Measurements from ENCODE around the gene PTCH1.

PTCH1 gene

GRCh38 chr9:95516734-95517558 is at the start of gene PTCH1:
Gene PTCH1, minus strand, starts transcription at chr9:95516971.
- DNase-seq: peak; percentile 85

DNA sequence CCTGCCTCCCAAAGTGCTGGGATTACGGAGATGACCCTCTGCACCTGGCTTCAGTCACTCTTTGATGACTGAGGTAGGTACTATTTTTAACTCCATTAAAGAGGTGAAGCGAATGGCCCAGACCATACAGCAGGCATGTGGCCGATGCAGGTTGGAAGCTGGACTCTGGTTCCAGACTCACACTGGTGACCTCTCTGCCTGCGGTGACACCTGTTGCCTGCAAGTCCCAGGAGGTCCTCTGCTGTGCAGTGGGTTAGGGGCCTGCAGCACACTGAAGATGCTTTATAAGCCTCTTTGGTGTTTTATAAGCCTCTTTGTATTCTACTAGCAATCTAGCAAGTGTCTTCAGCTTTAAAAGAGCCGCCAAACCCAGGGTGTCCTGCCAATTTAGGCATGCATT is 49.2 kb upstream of the PTCH1 start:
- no peak for DNase-seq

GRCh38 chr9:95561913-95562312 is 45.1 kb upstream of the PTCH1 start:
- DNase-seq: no peak

- no peak for DNase-seq
These were observed 40.4 kb upstream of the PTCH1 start for GRCh38 chr9:95557142-95557541.

DNA sequence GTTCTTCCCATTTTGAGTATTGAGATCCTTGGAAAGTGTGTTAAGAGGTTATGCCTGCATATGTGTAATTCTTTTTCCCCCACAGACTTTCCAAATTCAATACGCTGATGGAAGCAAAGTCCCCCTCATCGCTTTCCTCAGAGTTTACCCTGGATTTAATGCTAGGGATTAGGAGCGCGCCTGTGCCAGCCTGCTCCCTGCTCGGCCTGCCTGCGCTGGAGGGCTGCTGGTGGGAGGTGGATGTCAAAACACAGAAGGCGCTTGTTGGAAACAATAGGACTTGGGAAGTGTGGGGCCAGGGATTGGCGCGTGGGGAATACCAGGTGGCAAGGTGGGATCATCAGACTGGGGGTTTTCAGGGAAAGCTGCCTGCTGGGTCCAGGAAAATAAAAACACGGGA is 39.8 kb upstream of the PTCH1 start:
- peak; percentile 47 for DNase-seq

- peak; percentile 86 for DNase-seq
These were observed 36.2 kb upstream of the PTCH1 start for GRCh38 chr9:95552814-95553546.

- no peak for DNase-seq
These were observed 35.5 kb upstream of the PTCH1 start for GRCh38 chr9:95552255-95552654.

GRCh38 chr9:95551406-95551805 is 34.6 kb upstream of the PTCH1 start:
- DNase-seq: no peak

DNA sequence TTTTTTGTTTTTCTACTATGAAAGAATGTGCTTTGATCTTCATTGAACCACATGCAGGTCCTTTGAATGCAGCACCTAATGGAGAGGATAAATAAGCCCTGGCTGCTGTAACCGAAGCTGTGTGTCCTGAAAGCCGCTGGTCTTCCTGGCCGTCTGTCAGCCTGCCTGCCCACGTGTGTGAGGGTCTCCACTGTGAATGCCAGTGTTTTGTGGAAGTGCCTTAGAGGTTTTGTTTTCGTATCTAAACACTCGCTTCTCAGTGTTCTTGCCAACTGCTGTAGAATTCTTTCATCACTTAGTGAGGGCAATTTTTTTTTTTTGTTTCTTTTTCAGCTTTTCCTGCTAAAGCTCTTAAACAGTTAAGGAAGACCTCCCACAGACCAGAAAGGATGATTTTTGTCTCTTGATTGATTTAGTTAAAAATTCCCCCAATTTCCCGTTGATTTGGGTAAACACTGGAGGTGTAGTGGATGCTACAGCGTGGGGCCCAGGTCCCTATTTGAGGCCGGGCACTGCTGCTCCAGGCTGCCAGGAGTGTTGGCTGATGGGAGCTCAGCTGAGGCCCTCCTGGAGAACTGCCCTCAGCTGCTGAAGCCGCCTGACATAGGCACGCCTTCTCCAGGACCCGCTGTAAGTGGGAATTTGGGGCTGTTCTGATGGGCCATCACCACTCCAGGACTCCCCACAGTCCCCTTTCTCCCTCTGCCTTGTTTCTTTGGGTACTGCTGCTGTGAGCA is 29.2 kb upstream of the PTCH1 start:
- no peak for DNase-seq

DNA sequence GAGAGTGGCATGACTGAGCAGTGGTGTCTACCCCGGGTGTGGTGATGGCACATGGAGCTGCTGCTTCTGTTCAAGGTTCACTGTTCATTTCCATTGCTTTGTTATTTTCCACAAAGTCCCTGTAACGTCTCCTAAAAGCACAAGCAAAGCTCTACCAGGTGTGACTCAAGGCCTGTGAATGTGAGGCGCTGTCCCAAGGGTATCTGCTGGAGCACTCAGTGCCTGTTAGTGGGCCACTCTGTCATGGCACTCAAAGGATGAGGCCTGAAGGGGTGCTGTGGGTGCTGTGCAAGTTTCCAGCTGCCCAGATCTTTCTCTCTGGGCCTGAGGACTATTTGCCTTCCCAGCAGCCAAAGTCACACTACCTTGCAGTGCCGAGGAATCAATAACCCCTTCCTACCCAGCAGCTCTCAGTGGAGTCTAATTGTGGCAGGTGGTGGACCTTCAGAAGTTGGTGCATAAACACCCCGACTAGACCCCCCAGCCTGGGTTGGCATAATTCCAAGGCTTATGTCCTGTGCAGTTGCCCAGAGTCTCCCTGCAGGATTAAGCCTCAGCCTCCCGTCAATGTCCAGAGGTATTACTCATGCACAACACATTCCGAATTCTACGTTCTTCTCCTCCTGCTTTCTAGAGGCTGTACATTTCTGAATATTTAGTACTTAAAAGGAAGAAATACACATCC is 17.4 kb upstream of the PTCH1 start:
- DNase-seq: peak; percentile 24

- DNase-seq: no peak
These were observed 13.1 kb upstream of the PTCH1 start for GRCh38 chr9:95529910-95530309.

GRCh38 chr9:95528908-95529502 is 12.2 kb upstream of the PTCH1 start:
- no peak for DNase-seq

DNA sequence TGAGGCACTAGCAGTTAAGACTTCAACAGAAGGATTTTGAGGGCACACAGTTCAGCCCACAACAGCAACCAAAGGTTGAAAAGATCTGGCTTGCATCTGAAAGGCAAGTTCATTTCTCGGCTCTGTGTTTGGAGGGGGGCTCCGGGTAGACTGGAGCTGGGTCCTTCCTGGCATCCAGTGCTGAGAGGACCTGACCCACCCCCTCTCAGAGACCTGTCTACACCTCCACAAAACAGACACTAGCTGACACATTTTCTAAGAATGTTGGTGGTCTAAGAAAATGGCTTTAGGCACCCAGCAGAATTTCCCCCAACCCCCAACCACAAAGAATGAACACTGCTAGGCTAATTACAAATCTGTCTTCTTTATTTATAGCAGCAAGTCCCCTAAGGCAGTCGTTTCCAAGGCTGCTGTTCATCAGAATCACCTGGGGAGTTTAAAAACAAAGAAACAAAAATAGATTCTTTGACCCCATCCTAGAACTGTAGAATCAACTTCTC is 6.2 kb upstream of the PTCH1 start:
- peak; percentile 64 for DNase-seq

DNA sequence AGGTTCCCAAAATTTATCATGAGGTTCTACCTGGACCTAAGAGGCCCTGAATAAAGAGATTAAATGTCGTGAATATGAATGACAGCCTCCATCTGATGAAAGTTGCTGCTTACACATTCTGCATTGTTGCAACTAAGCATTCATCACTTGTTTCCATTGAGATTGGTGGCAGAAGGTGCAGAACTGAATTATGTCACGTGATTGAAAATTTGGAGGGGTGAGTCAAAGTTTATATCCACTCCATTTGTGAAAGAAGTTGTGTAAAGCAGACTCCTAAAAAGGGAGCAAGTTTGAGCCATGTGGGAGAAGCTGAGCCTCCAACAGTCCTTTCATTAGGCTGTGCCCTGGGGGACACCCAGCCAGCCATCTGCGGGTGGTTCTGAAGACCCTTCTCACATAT is 4.9 kb upstream of the PTCH1 start:
- no peak for DNase-seq

DNA sequence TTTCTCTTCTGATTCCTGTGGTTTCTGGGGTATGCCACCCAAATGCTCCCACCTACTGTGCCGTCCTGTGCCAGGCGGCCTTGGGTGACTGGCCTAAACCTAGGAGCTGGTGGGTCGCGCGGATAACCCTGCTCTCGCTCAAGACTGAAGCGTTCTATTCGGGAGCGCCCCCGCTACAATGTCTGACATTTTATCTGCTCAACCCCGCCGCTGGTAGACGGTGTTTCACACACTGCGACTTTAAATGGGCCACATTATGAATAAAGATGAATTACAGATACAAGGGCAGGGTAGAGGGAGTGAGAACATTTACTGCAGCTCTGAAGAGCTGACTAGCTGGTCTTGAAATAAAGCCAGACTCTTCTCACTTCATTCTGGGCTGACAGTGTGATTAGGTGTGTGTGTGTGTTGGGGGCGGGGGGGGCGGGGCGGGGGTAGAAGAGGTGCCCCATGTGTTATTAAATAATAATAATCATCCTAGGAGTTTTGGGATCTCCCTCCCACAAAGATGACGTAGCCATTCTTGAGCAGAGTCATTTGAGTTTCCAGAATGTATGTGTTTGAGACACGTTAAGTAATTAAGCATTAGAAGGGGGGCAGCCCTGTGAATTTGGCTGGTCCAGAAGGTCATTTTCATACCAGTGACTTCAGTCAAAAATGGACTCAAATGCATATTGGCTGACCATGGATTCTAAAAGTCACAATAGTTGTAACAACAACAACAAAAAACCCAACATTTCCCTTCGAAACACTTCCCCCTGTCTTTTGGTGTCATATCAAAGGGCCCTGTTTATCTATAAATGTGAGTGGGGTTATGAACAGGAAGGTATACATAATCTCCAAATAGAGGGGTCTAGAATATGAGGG is 1.0 kb upstream of the PTCH1 start:
- DNase-seq: no peak

GRCh38 chr9:95516221-95516733 is 494 bp downstream of the PTCH1 start:
- DNase-seq: peak; percentile 76

DNA sequence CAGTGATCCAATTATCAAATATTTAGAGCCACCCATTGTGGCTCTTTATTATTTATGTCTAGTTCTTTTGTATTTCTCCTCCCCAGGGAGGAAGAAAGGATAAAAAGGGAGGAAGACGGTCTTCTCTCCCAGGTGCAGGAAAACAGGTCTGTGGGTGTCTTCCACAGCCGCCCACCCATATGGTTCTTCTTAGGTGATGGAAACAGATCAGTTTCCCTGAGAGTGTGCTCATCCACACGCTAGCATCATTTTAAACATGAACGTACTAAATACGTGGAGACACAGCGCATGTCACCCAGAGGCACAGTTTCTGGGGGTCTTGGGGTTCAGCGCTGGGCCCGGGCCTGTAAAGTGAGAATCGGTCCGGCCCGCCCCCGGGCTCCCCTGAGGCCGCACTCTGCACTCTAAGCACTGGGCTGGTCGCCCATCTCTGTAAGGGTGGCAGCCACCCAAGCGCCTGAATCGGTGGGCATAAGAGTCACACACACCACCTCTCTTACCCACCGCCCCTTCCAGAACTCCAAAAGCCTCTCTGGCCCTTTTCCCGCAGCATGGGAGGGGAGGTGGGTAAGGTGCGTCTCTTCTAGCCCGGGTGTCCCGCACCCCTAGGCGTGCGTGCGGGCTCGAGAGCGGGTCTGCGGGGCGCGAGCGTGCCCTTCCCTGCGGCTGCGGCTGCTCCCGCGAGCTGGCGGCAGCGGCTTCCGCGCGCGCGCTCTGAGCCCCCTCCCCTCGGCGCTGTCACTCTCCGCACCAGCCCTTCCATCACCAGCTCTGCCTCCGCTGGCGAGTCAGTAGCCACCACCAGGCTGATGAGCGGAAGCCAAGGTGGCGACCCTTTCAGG is 1.3 kb downstream of the PTCH1 start:
- DNase-seq: peak; percentile 87

GRCh38 chr9:95514342-95514741 is 2.4 kb downstream of the PTCH1 start:
- DNase-seq: no peak

DNA sequence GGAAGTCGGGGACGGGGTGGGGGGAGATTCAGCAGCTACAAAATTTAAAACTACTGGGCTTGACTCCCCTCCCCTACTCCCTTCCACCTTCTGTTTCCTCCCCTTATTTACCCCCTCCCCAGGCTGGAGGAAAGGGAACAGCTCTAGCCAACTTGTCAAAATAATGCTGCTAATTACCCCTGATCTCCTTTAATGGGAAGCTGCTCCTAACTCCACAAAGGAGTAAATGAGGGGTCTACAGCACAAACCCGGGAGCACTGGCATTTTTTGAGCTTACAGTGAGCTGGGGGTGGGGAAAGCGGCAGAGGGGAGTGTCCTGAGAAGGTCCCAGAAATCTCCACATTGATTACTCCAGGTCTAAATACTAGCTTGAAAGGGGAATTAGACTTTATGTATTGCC is 3.1 kb downstream of the PTCH1 start:
- DNase-seq: peak; percentile 46

DNA sequence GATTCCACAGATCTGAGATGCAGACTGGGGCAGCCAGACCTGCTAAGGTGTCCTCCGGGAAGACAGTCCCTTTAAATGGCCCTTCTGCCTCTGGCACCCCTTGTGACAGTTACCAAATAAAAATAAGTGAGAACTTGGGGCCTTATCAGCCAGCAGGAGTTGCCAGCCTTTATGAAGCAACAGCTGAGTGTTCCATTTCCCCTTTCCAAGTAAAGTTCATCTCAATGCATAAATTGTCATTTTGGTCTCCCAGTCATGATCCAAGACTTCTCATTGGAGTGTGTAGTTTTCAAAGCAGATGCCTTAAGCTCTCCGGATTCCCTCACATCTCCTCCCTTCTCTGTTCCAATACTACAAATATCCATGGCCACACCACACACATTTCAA is 4.1 kb downstream of the PTCH1 start:
- peak; percentile 46 for DNase-seq

All from NCI-H69 (cell line).